AG04450 (cell line): ENCODE data around the gene GPR149. TPM values are rescaled to one million over a fixed set of nuclear protein-coding genes. Genes with fewer than 3 reads are reported as not detected.
"Not testable (repeated sequence)": the region's sequence is repeated elsewhere in the genome, so short reads cannot be mapped to it uniquely, and the experiment has no call there.

Experiments
- CTCF ChIA-PET: fragments of 300-600, 350-600 bp; formaldehyde crosslinking; extraction: SDS; loops from one replicate; lab custom pipeline; 2022; ENCODE audit warnings: antibody characterized with exemption, inconsistent platforms; lab: Charles Lee
- POLR2A ChIA-PET: fragments of 350-600 bp; formaldehyde crosslinking; extraction: SDS; loops from one replicate; lab custom pipeline; 2021; ENCODE audit warnings: antibody characterized with exemption, inconsistent platforms; lab: Yijun Ruan, JAX
- DNase-seq: peaks from one replicate; pipeline ENCODE4 v3.0.0-alpha.2; 2011; ENCODE audit warnings: low read depth, low spot score
- H3K27ac ChIP-seq: one replicate; pipeline ENCODE4 v1.5.1; 2012; ENCODE audit warnings: low read depth, low read length, control low read depth
- H3K27me3 ChIP-seq: one replicate; pipeline ENCODE4 v1.6.0; 2012; ENCODE audit warnings: low read length; ENCODE audit not compliant: control insufficient read depth, insufficient read depth
- H3K4me3 ChIP-seq: 2 replicates; pipeline ENCODE4 v1.5.1; 2011; ENCODE audit warnings: mild to moderate bottlenecking, low read depth, low read length, control low read depth
- H3K9me3 ChIP-seq: 2 replicates; pipeline ENCODE4 v1.5.1; 2012; ENCODE audit warnings: low read length; ENCODE audit not compliant: control insufficient read depth, insufficient read depth
- CTCF ChIP-seq: IDR thresholded peaks from 2 replicates; pipeline ENCODE4 v1.5.1; 2011; ENCODE audit warnings: low read depth, low read length, control low read depth, inconsistent platforms
- polyA plus RNA-seq: library from polyadenylated mRNA; depleted of rRNA; stranded (reverse); fragments of >200 nt; gene quantifications from 2 replicates; pipeline ENCODE4 v1.2.3, GENCODE V29; 2011

GPR149 gene
- polyA plus RNA-seq, 1 experiment = not detected

GRCh38 chr3:154458560-154458959 lies 28.6 kb upstream of the GPR149 start:
- Histone ChIP-seq H3K9me3 (no peaks in the 10 kb centered on the region), H3K27ac (no peak overlapping the region), H3K27me3 (no peaks in the 10 kb centered on the region), H3K4me3 (no peak overlapping the region)
- TF ChIP-seq CTCF = no peak
- ChIA-PET POLR2A (no interaction called here), CTCF (no interaction called here)
- no peak for DNase-seq

- CTCF ChIA-PET, H3K27ac ChIP-seq, H3K9me3 ChIP-seq, DNase-seq, H3K4me3 ChIP-seq, H3K27me3 ChIP-seq, POLR2A ChIA-PET: not testable (repeated sequence)
Observed at GRCh38 chr3:154439081-154439480, 9.1 kb upstream of the GPR149 start.

DNA sequence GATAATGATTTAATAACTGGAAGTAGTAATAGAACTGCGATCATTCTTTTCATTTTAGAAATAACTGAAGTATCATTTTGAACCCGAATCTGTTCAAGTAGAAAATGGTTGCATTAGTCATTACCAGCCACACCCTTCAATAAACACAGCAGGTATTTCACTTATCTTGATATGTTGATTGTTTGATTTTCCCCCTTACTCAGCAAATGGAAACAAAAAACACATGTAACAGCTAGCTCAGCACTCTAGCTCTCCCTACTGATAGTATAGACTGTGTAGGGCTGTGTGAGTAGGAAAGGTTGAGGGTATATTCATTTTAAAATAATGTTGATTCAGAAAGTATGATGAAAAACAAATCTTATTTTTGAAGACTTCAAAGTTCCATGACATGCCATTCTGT lies 1.1 kb upstream of the GPR149 start:
- ChIA-PET CTCF (no interaction called here), POLR2A (no interaction called here)
- no peak for TF ChIP-seq CTCF
- Histone ChIP-seq H3K9me3 (no peaks in the 10 kb centered on the region; the same call in 1 of the 2 replicates), H3K27ac (no peak overlapping the region), H3K27me3 (peaks cover 19% of the 10 kb centered on the region), H3K4me3 (no peak overlapping the region)
- DNase-seq = no peak

- Histone ChIP-seq H3K27ac (no peak overlapping the region), H3K9me3 (no peaks in the 10 kb centered on the region; the same call in 1 of the 2 replicates), H3K4me3 (no peak overlapping the region), H3K27me3 (peaks cover 19% of the 10 kb centered on the region)
- DNase-seq = no peak
- CTCF ChIA-PET = interaction anchor here (0.6 kb wide), 1 partner anchor 1269 kb away, joined by 3 read pairs; no protein-coding TSS in a partner anchor
- TF ChIP-seq CTCF = no peak
- POLR2A ChIA-PET = no interaction called here
Observed at GRCh38 chr3:154428286-154429206, 1.4 kb downstream of the GPR149 start.

DNA sequence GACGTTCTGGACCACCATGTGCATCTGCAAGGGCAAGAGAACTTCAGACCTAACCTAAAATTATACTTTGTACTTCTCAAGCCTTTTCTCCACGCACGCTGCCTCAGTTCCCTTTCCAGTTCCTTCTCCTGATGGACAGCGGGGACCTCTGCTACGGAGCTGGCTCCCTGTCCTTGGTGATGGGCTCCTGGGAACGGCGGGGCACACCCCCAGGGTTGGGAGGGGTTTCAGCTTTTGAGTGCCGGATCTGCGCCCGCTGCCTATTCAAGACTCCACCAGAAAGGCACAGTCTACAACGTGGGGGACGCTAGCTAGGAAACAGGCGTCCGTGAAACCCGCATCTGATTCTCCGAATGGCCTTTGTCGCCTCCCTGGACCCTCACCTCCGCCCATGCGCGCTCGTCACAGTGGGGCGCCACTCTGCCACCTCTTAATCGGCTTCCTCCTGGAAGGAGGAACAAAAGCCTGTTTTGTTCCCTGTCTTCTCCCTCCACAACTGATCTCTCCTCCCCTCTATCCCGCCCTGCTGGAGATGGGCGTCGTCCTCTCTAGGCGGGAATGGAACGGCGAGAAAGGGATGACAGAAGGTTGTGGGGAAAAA lies 2.2 kb downstream of the GPR149 start:
- POLR2A ChIA-PET = no interaction called here
- no peak for TF ChIP-seq CTCF
- peaks cover 19% of the 10 kb centered on the region for H3K27me3 ChIP-seq
- no peak overlapping the region for H3K4me3 ChIP-seq
- DNase-seq = no peak
- H3K27ac ChIP-seq = no peak overlapping the region
- H3K9me3 ChIP-seq = no peaks in the 10 kb centered on the region; the same call in 1 of the 2 replicates
- CTCF ChIA-PET = interaction anchor here (0.6 kb wide), 1 partner anchor 1269 kb away, joined by 3 read pairs; no protein-coding TSS in a partner anchor
